PC-3 (cell line): ENCODE data around the gene C3. TPM values are rescaled to one million over a fixed set of nuclear protein-coding genes. Genes with fewer than 3 reads are reported as not detected.

Experiments used
- ATAC-seq: fragments of 200-7000 bp; cut with Tn5 transposase; 2 replicates; pipeline ENCODE4 v1.9.1; 2020; ENCODE audit warnings: mild to moderate bottlenecking, moderate library complexity
- BruUV-seq: library from RNA; stranded (reverse); fragments of 400-500 nt; replicated peaks from 2 replicates; lab custom pipeline; 2021; lab: Mats Ljungman, UMichigan
- CTCF ChIA-PET: fragments of 300-600 bp; sonication (Branson Sonifier 250); formaldehyde crosslinking; loops from one replicate; lab custom pipeline; 2022; ENCODE audit warnings: antibody characterized with exemption; lab: Charles Lee
- POLR2A ChIA-PET: fragments of 300-600 bp; sonication (Branson Sonifier 250); formaldehyde crosslinking; loops from one replicate; lab custom pipeline; 2022; ENCODE audit warnings: antibody characterized with exemption; ENCODE audit not compliant: unreplicated experiment; lab: Charles Lee
- DNase-seq: peaks from one replicate; pipeline ENCODE4 v3.0.0-alpha.2; 2015
- H2AFZ ChIP-seq: fragments of 300-600 bp; sonication (generic); 2 replicates; pipeline ENCODE4 v1.6.0; 2016; ENCODE audit warnings: antibody characterized with exemption, low read length
- H3F3A ChIP-seq: fragments of 300-600 bp; sonication (generic); one replicate; pipeline ENCODE4 v1.6.0; 2017; ENCODE audit warnings: antibody characterized with exemption, low read length, control low read depth, mild to moderate bottlenecking; ENCODE audit not compliant: unreplicated experiment
- H3K27ac ChIP-seq: fragments of 300-600 bp; sonication (generic); 2 replicates; pipeline ENCODE4 v1.5.1; 2016; ENCODE audit warnings: mild to moderate bottlenecking, low read length
- H3K27me3 ChIP-seq: fragments of 300-600 bp; sonication (generic); 2 replicates; pipeline ENCODE4 v1.6.1; 2016; ENCODE audit warnings: low read length, mixed read lengths
- H3K36me3 ChIP-seq: fragments of 300-600 bp; sonication (generic); 2 replicates; pipeline ENCODE4 v1.6.1; 2016; ENCODE audit warnings: low read depth, mixed run types, low read length, mixed read lengths
- H3K4me1 ChIP-seq: fragments of 300-600 bp; sonication (generic); 2 replicates; pipeline ENCODE4 v1.5.1; 2016; ENCODE audit warnings: low read length; ENCODE audit not compliant: insufficient read depth
- H3K4me2 ChIP-seq: fragments of 300-600 bp; sonication (generic); 2 replicates; pipeline ENCODE4 v1.6.0; 2016; ENCODE audit warnings: low read length
- H3K4me3 ChIP-seq: fragments of 300-600 bp; sonication (generic); 2 replicates; pipeline ENCODE4 v1.5.1; 2016; ENCODE audit warnings: mild to moderate bottlenecking, low read length, mixed read lengths
- H3K79me2 ChIP-seq: fragments of 300-600 bp; sonication (generic); 2 replicates; pipeline ENCODE4 v1.6.1; 2017; ENCODE audit warnings: low read length, mixed read lengths
- H3K9ac ChIP-seq: fragments of 300-600 bp; sonication (generic); 2 replicates; pipeline ENCODE4 v1.6.0; 2016; ENCODE audit warnings: mild to moderate bottlenecking, low read length
- H3K9me2 ChIP-seq: fragments of 300-600 bp; sonication (generic); replicated peaks from 2 replicates; pipeline ENCODE4 v1.6.1; 2016; ENCODE audit warnings: mixed run types, low read length, mixed read lengths
- H3K9me3 ChIP-seq: fragments of 300-600 bp; sonication (generic); 2 replicates; pipeline ENCODE4 v1.6.1; 2016; ENCODE audit warnings: low read length, mixed read lengths
- H4K20me1 ChIP-seq: fragments of 300-600 bp; sonication (generic); 2 replicates; pipeline ENCODE4 v1.6.1; 2016; ENCODE audit warnings: low read length, mixed read lengths
- EZH2 ChIP-seq: fragments of 300-600 bp; sonication (generic); IDR thresholded peaks from one replicate; pipeline ENCODE4 v1.6.1; 2017; ENCODE audit warnings: antibody characterized with exemption, mild to moderate bottlenecking, low read length; ENCODE audit not compliant: unreplicated experiment
- EZH2phosphoT487 ChIP-seq: fragments of 300-600 bp; sonication (generic); IDR thresholded peaks from 2 replicates; pipeline ENCODE4 v1.6.1; 2018; ENCODE audit warnings: mild to moderate bottlenecking, antibody characterized with exemption, low read length, borderline replicate concordance
- intact Hi-C: fragments of 100-400 bp; cut with micrococcal nuclease; formaldehyde crosslinking; loops from 2 replicates; pipeline ENCODE4 v1.9.0; 2023
- total RNA-seq: library from RNA; depleted of rRNA; stranded (reverse); fragments of >200 nt; gene quantifications from 2 replicates; pipeline ENCODE4 v1.2.3, GENCODE V29; 2014
- TF ChIP-seq, protein P1 (sequence below): fragments of 300-600 bp; sonication (generic); conservative IDR thresholded peaks from 2 replicates; pipeline ENCODE4 v1.5.1; 2017; ENCODE audit warnings: antibody characterized with exemption, low read depth, mild to moderate bottlenecking, low read length

C3 gene
- total RNA-seq, 1 experiment from 2014 or later, result 13.3 TPM

DNA sequence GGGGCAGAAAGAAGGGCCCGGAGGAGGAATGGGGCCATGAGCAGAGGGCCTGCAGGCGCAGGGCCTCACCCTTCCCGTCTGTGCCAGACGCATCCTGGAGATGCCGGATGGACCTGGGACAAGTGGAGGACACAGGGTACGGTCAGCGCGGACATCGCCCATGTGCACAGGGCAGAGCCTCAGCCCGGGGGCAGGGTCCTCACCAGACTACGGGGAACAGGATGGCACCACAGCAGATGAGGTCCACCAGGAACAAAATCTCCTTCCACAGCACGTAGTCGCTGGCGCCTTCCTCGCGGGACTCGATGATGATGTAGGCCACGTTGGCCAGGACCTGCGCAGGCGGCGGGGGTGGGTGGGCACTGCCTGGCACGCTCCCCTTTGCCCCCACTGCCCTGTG lies 11.4 kb upstream of the C3 start:
- intact Hi-C loops, result no loop called here

DNA sequence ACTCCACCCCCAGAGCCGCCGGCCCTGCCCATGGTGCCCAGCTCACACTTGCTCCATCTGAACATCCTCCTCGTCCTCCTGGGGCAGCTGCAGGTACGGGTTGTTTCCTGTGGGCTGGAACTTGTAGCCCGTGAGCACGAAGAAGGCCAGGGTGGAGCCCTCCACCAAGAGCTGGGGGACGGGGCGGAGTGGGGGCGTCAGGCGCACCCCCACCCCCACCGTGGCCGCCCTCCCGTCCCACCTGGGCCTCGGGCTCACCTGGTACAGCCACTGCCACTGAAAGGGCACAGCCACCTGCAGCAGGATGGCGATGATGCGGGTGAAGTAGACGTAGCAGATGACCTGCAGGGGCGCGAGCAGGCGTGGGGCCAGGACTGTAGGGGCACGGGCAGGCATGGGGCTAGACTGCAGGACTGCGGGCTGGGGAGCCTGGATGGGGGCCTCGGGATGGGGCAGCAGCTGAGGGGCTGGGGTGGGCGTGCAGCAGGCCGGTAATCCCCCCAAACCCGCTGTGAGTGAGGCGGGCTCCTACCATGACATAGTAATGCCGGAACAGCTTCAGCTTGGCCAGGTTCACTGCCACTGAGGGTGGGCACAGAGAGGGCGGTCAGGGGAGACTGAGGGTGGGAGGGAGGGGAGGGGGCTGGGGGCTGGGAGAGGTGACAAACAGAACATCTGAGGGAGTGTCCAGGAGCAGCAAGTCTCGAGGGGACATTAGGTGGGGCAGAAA lies 10.7 kb upstream of the C3 start:
- Histone ChIP-seq H3K36me3 (no peaks in the 10 kb centered on the region), H3K9me2 (no peaks in the 10 kb centered on the region), H3K27ac (no peak overlapping the region), H3F3A (no peaks in the 10 kb centered on the region), H2AFZ (no peak overlapping the region), H3K79me2 (peaks cover 10% of the 10 kb centered on the region), H3K4me2 (no peak overlapping the region), H3K9ac (no peak overlapping the region), H4K20me1 (no peaks in the 10 kb centered on the region), H3K9me3 (no peaks in the 10 kb centered on the region), H3K4me1 (peaks cover 5% of the 10 kb centered on the region; the same call in 1 of the 2 replicates), H3K4me3 (no peak overlapping the region), H3K27me3 (no peaks in the 10 kb centered on the region)
- TF ChIP-seq, protein P1, sequence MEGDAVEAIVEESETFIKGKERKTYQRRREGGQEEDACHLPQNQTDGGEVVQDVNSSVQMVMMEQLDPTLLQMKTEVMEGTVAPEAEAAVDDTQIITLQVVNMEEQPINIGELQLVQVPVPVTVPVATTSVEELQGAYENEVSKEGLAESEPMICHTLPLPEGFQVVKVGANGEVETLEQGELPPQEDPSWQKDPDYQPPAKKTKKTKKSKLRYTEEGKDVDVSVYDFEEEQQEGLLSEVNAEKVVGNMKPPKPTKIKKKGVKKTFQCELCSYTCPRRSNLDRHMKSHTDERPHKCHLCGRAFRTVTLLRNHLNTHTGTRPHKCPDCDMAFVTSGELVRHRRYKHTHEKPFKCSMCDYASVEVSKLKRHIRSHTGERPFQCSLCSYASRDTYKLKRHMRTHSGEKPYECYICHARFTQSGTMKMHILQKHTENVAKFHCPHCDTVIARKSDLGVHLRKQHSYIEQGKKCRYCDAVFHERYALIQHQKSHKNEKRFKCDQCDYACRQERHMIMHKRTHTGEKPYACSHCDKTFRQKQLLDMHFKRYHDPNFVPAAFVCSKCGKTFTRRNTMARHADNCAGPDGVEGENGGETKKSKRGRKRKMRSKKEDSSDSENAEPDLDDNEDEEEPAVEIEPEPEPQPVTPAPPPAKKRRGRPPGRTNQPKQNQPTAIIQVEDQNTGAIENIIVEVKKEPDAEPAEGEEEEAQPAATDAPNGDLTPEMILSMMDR, result no peak
- TF ChIP-seq EZH2 (no peak), EZH2phosphoT487 (no peak)
- ATAC-seq, result no peak
- no TSS peak for BruUV-seq
- ChIA-PET CTCF (no interaction called here), POLR2A (no interaction called here)
- DNase-seq, result no peak
- intact Hi-C loops, result no loop called here

More for the DNA sequence above, 11.4 kb upstream of the C3 start:
- no peak overlapping the region for H3K27ac ChIP-seq
- no peak overlapping the region for H2AFZ ChIP-seq
- no peaks in the 10 kb centered on the region for H4K20me1 ChIP-seq
- peaks cover 6% of the 10 kb centered on the region; the same call in 1 of the 2 replicates for H3K4me1 ChIP-seq
- no peaks in the 10 kb centered on the region for H3F3A ChIP-seq
- H3K9me2 ChIP-seq, result no peaks in the 10 kb centered on the region
- no peaks in the 10 kb centered on the region for H3K9me3 ChIP-seq
- ATAC-seq (no peak), DNase-seq (no peak)
- no peak overlapping the region for H3K4me3 ChIP-seq
- no TSS peak for BruUV-seq
- TF ChIP-seq EZH2phosphoT487 (no peak), EZH2 (no peak)
- TF ChIP-seq, protein P1, result no peak
- no peaks in the 10 kb centered on the region for H3K36me3 ChIP-seq
- H3K4me2 ChIP-seq, result no peak overlapping the region
- peaks cover 12% of the 10 kb centered on the region for H3K79me2 ChIP-seq
- no peak overlapping the region for H3K9ac ChIP-seq
- no peaks in the 10 kb centered on the region for H3K27me3 ChIP-seq
- CTCF ChIA-PET, result no interaction called here
- POLR2A ChIA-PET, result no interaction called here

DNA sequence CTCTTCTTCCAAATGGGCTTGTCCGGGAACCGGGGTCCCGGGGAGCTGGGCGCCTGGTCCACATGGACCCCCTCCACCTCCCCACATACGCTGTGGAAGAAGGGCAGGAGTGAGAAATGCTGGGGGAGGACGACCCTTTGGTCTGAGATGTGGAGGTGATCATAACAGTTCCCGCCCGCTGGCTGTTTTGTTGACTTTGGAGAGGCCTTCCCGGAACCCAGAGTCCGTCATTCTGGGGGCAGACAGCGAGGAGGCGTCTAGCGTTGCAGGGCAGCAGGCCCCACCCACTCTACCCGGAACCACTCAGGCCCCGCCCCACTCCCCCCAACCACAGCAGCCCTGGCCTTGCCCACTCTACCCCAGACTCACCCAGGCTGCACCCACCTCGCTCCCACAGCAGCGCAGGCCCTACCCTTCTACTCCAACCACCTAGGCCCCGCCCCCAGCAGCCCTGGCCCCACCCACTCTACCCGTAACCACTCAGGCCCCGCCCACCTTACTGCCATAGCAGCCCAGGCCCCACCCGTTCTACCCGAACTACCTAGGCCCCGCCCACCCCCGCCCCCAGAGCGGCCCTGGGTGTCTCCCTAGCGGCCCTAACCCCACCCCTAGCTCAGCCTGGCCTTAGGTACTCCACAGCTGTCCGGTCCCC lies 9.8 kb upstream of the C3 start:
- H3K9me3 ChIP-seq, result no peaks in the 10 kb centered on the region
- ATAC-seq (peak; percentile 38; the same call in 1 of the 2 replicates), DNase-seq (no peak)
- H3K4me3 ChIP-seq, result no peak overlapping the region
- no peak overlapping the region for H3K9ac ChIP-seq
- no peak overlapping the region for H3K4me2 ChIP-seq
- no peaks in the 10 kb centered on the region for H3K36me3 ChIP-seq
- intact Hi-C loops, result no loop called here
- no peak overlapping the region for H2AFZ ChIP-seq
- no peaks in the 10 kb centered on the region for H3K27me3 ChIP-seq
- CTCF ChIA-PET, result no interaction called here
- H3K4me1 ChIP-seq, result no peaks in the 10 kb centered on the region
- BruUV-seq, result no TSS peak
- POLR2A ChIA-PET, result no interaction called here
- 0 out of 2 replicates have a peak, but pooled peaks cover 2% of the 10 kb centered on the region for H3K79me2 ChIP-seq
- H3K27ac ChIP-seq, result no peak overlapping the region
- TF ChIP-seq EZH2, result no peak
- no peak for TF ChIP-seq EZH2phosphoT487
- TF ChIP-seq, protein P1, result no peak
- H4K20me1 ChIP-seq, result no peaks in the 10 kb centered on the region
- no peaks in the 10 kb centered on the region for H3F3A ChIP-seq
- no peaks in the 10 kb centered on the region for H3K9me2 ChIP-seq
